RCC 7860 (cell line): ENCODE measurements around the gene EIF2B1.

Experiments used
- DNase-seq: peaks from one replicate; pipeline ENCODE4 v3.0.0-alpha.2; 2015; ENCODE audit warnings: low spot score
- FAIRE-seq: peaks from 2 replicates; lab custom pipeline; 2012; peaks lifted over from hg19 to GRCh38; lab: Jason Lieb, UNC

EIF2B1 gene

DNA sequence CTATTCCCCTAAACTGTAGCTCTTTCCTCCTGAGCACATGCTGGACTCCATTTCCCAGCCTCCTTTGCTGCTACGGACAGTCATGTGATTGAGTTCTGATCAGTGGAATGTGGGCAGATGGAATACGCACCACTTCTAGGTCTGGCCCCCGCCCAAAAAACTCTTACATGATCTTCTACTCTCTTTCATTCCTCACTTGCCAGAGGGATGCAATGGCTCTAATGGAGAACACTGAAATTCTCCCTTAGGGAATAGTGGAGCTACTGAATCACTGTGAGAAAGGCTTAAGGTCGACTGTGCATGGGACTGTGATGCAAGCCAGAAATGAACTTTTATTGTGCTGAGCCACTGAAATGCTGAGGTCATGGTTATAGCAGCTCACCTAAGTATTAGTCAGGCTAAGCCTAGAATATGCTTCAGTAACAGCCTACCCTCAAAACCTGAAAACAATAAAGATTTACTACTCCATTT is 62.1 kb downstream of the EIF2B1 start:
- DNase-seq (no peak), FAIRE-seq (no peak)
